ENCODE measurements around the gene ZNF275.

- TF ChIP-seq EZH2 (IDR thresholded peaks at IDR 0.05) (no peak), EZH2phosphoT487 (IDR thresholded peaks at IDR 0.05) (no peak)
- TF ChIP-seq, protein P1, sequence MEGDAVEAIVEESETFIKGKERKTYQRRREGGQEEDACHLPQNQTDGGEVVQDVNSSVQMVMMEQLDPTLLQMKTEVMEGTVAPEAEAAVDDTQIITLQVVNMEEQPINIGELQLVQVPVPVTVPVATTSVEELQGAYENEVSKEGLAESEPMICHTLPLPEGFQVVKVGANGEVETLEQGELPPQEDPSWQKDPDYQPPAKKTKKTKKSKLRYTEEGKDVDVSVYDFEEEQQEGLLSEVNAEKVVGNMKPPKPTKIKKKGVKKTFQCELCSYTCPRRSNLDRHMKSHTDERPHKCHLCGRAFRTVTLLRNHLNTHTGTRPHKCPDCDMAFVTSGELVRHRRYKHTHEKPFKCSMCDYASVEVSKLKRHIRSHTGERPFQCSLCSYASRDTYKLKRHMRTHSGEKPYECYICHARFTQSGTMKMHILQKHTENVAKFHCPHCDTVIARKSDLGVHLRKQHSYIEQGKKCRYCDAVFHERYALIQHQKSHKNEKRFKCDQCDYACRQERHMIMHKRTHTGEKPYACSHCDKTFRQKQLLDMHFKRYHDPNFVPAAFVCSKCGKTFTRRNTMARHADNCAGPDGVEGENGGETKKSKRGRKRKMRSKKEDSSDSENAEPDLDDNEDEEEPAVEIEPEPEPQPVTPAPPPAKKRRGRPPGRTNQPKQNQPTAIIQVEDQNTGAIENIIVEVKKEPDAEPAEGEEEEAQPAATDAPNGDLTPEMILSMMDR (IDR thresholded peaks at IDR 0.05): no peak
Measured at GRCh38 chrX:153388722-153389459, 54.9 kb downstream of the ZNF275 start.
